HepG2 (cell line): ENCODE measurements around the gene ADCYAP1.

Experiments used
- HNRNPUL1 ChIP-seq: fragments of 200-400 bp; formaldehyde crosslinking; IDR thresholded peaks from 2 replicates; pipeline ENCODE4 v1.6.1; 2017; ENCODE audit warnings: low read depth, mild to moderate bottlenecking, low read length, moderate library complexity
- SIN3A ChIP-seq: IDR thresholded peaks from 2 replicates; pipeline ENCODE4 v1.6.1; 2011; ENCODE audit warnings: low read depth, mild to moderate bottlenecking, control low read depth, low read length, borderline replicate concordance
- TF ChIP-seq, protein P1 (sequence below): sonication (generic); formaldehyde crosslinking; IDR thresholded peaks from 2 replicates; pipeline ENCODE4 v1.8.0; 2022; ENCODE audit warnings: missing genetic modification reagents, mild to moderate bottlenecking, moderate library complexity, borderline replicate concordance

DNA sequence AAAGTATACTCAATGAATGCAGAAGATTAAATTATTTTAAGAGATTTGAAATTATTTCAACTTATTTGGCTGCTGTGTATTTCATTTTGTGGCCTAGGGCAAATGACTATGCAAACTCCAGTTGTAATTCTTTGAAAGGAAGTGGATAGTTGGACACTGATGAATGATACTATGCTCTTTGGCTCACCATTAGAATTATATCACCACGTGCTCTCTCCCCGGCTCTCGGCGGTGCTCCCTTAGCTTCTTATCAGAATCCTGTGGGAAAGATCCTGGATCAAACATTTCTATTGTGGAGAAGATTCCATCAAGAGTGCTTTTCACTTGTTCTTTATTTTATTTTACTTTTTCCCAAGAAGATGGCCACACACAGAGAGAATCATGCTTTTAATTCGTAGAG, 55.2 kb downstream of the ADCYAP1 start:
- TF ChIP-seq SIN3A (no peak), HNRNPUL1 (no peak)
- TF ChIP-seq, protein P1, sequence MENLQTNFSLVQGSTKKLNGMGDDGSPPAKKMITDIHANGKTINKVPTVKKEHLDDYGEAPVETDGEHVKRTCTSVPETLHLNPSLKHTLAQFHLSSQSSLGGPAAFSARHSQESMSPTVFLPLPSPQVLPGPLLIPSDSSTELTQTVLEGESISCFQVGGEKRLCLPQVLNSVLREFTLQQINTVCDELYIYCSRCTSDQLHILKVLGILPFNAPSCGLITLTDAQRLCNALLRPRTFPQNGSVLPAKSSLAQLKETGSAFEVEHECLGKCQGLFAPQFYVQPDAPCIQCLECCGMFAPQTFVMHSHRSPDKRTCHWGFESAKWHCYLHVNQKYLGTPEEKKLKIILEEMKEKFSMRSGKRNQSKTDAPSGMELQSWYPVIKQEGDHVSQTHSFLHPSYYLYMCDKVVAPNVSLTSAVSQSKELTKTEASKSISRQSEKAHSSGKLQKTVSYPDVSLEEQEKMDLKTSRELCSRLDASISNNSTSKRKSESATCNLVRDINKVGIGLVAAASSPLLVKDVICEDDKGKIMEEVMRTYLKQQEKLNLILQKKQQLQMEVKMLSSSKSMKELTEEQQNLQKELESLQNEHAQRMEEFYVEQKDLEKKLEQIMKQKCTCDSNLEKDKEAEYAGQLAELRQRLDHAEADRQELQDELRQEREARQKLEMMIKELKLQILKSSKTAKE (CRISPR knock-in tag) = no peak
